Endothelial cell of umbilical vein (primary cell): ENCODE data around the gene TACSTD2. TPM values are rescaled to one million over a fixed set of nuclear protein-coding genes. Genes with fewer than 3 reads are reported as not detected.
"Not testable (repeated sequence)": the region's sequence is repeated elsewhere in the genome, so short reads cannot be mapped to it uniquely, and the experiment has no call there.

ENCODE experiments used
- BruUV-seq: library from RNA; stranded (reverse); fragments of 400-500 nt; replicated peaks from 2 replicates; lab custom pipeline; 2021; lab: Mats Ljungman, UMichigan
- CTCF ChIA-PET: fragments of 300-600, 350-600 bp; sonication (Branson Sonifier 250); formaldehyde crosslinking; loops from one replicate; lab custom pipeline; 2021; ENCODE audit warnings: antibody characterized with exemption, inconsistent platforms; lab: Charles Lee
- POLR2A ChIA-PET: fragments of 300-600, 350-600 bp; sonication (Branson Sonifier 250); formaldehyde crosslinking; loops from one replicate; lab custom pipeline; 2021; ENCODE audit warnings: antibody characterized with exemption, inconsistent platforms; lab: Charles Lee
- DNase-seq: peaks from one replicate; pipeline ENCODE4 v3.0.0-alpha.2; 2011; ENCODE audit warnings: low read depth, low spot score
- FAIRE-seq: peaks from 2 replicates; lab custom pipeline; 2011; peaks lifted over from hg19 to GRCh38; lab: Jason Lieb, UNC
- H2AFZ ChIP-seq: 2 replicates; pipeline ENCODE4 v1.6.0; 2012; ENCODE audit warnings: low read depth, low read length, control low read depth, inconsistent platforms
- H3K27ac ChIP-seq: 2 replicates; pipeline ENCODE4 v1.5.1; 2011; ENCODE audit warnings: low read depth, mild to moderate bottlenecking, control low read depth, low read length, moderate library complexity; ENCODE audit not compliant: insufficient read depth
- H3K27me3 ChIP-seq, 2 experiments: 2 replicates each; pipeline versions ENCODE4 v1.6.0 to v1.6.1; 2011; ENCODE audit warnings: low read length in 2 of 2, mixed read lengths in 1 of 2; ENCODE audit not compliant: control insufficient read depth in 2 of 2, insufficient read depth in 2 of 2
- H3K36me3 ChIP-seq, 2 experiments: 2 replicates in 1 of 2; 3 replicates in 1 of 2; pipeline ENCODE4 v1.5.1; 2011; ENCODE audit warnings: low read length in 2 of 2, mild to moderate bottlenecking in 1 of 2, moderate library complexity in 1 of 2; ENCODE audit not compliant: control insufficient read depth in 2 of 2, insufficient read depth in 2 of 2; ENCODE audit errors: extremely low read depth in 1 of 2
- H3K4me1 ChIP-seq: 3 replicates; pipeline ENCODE4 v1.5.1; 2011; ENCODE audit warnings: mild to moderate bottlenecking, low read length; ENCODE audit not compliant: control insufficient read depth, insufficient read depth; ENCODE audit errors: extremely low read depth
- H3K4me2 ChIP-seq: 2 replicates; pipeline ENCODE4 v1.6.1; 2011; ENCODE audit warnings: low read length, control low read depth, mixed read lengths; ENCODE audit not compliant: insufficient read depth
- H3K4me3 ChIP-seq, 3 experiments: fragments of 200-600 bp in 1 of 3; sonication (generic), shearing (Covaris generic) in 1 of 3; replicated peaks in 1 of 3; 2 replicates each; pipeline ENCODE4 v1.5.1; 2011 to 2016; ENCODE audit warnings: control low read depth in 3 of 3, low read length in 3 of 3, mild to moderate bottlenecking in 2 of 3, inconsistent platforms in 1 of 3, low read depth in 1 of 3, moderate library complexity in 1 of 3; ENCODE audit not compliant: insufficient read depth in 1 of 3
- H3K79me2 ChIP-seq: 2 replicates; pipeline ENCODE4 v1.6.0; 2012; ENCODE audit warnings: low read length, inconsistent platforms; ENCODE audit not compliant: control insufficient read depth, insufficient read depth
- H3K9ac ChIP-seq: replicated peaks from 2 replicates; pipeline ENCODE3; 2011; ENCODE audit warnings: low read length, control low read depth; ENCODE audit not compliant: insufficient read depth; ENCODE audit errors: extremely low read depth
- H3K9me1 ChIP-seq: replicated peaks from 3 replicates; pipeline ENCODE4 v1.6.0; 2011; ENCODE audit warnings: mild to moderate bottlenecking, low read length; ENCODE audit not compliant: control insufficient read depth, insufficient read depth; ENCODE audit errors: extremely low read depth
- H3K9me3 ChIP-seq: replicated peaks from 2 replicates; pipeline ENCODE4 v1.5.1; 2012; ENCODE audit warnings: low read length, inconsistent platforms; ENCODE audit not compliant: control insufficient read depth, insufficient read depth
- H4K20me1 ChIP-seq: replicated peaks from 2 replicates; pipeline ENCODE3; 2011; ENCODE audit warnings: mild to moderate bottlenecking, low read length; ENCODE audit not compliant: control insufficient read depth, insufficient read depth; ENCODE audit errors: extremely low read depth
- EZH2 ChIP-seq: IDR thresholded peaks from 2 replicates; pipeline ENCODE4 v1.6.1; 2012; ENCODE audit warnings: borderline replicate concordance, low read depth, mild to moderate bottlenecking, moderate library complexity, low read length, inconsistent platforms; ENCODE audit not compliant: severe bottlenecking
- FOS ChIP-seq: IDR thresholded peaks from 2 replicates; pipeline ENCODE4 v1.6.1; 2011; ENCODE audit warnings: mild to moderate bottlenecking, low read length, moderate library complexity, borderline replicate concordance; ENCODE audit not compliant: insufficient read depth
- GATA2 ChIP-seq: IDR thresholded peaks from 2 replicates; pipeline ENCODE4 v1.7.0; 2011; ENCODE audit warnings: low read depth, mild to moderate bottlenecking, moderate library complexity, mixed read lengths, low read length; ENCODE audit not compliant: insufficient read length, insufficient read depth
- JUN ChIP-seq: IDR thresholded peaks from 2 replicates; pipeline ENCODE4 v1.6.1; 2011; ENCODE audit warnings: borderline replicate concordance, low read depth; ENCODE audit not compliant: insufficient read length, insufficient read depth
- MYC ChIP-seq: IDR thresholded peaks from one replicate; pipeline ENCODE4 v1.6.1; 2011; ENCODE audit warnings: mild to moderate bottlenecking, low read depth, low read length
- POLR2A ChIP-seq: IDR thresholded peaks from 2 replicates; pipeline ENCODE4 v1.6.1; 2012; ENCODE audit warnings: low read depth, mild to moderate bottlenecking, control low read depth, low read length
- POLR2AphosphoS5 ChIP-seq: IDR thresholded peaks from 2 replicates; pipeline ENCODE4 v1.6.1; 2012; ENCODE audit warnings: low read depth, mild to moderate bottlenecking, control low read depth, low read length, moderate library complexity; ENCODE audit not compliant: insufficient read depth
- dilution Hi-C: fragments of 300-500 bp; cut with MboI; formaldehyde crosslinking; loops from one replicate; pipeline ENCODE4 v1.15.0; 2019; ENCODE audit warnings: low sequenced_read_pairs; ENCODE audit not compliant: extremely low pct_ligation_motif_present
- intact Hi-C: fragments of 100-400 bp; cut with micrococcal nuclease; formaldehyde crosslinking; loops from one replicate; pipeline ENCODE4 v1.10.0; 2022
- polyA plus RNA-seq, 4 experiments: library from polyadenylated mRNA; depleted of rRNA in 3 of 4; stranded (reverse) in 3 of 4; unstranded in 1 of 4; fragments of >200 nt; gene quantifications; 2 replicates each; pipeline versions ENCODE4 v1.2.1 to v1.2.3, GENCODE V29; 2011 to 2012; ENCODE audit warnings: missing spikeins in 1 of 4
- total RNA-seq: library from RNA; stranded (reverse); gene quantifications from 2 replicates; pipeline ENCODE4 v1.2.3, GENCODE V29; 2021
- TF ChIP-seq, protein P1 (sequence below), 2 donors: IDR thresholded peaks; 1 replicate in 1 of 2; 2 replicates in 1 of 2; pipeline ENCODE4 v1.5.1; 2011; ENCODE audit warnings: low read length in 2 of 2, mild to moderate bottlenecking in 2 of 2, moderate library complexity in 2 of 2, control low read depth in 1 of 2, inconsistent platforms in 1 of 2, low read depth in 1 of 2; ENCODE audit not compliant: insufficient read depth in 1 of 2; ENCODE audit errors: extremely low read depth in 1 of 2
- TF ChIP-seq, protein P2 (sequence below): IDR thresholded peaks from 2 replicates; pipeline ENCODE4 v1.6.1; 2011; ENCODE audit not compliant: insufficient read depth, insufficient read length

The TACSTD2 gene
- total and polyA plus RNA-seq, 2 donors (not counting 3 experiments of a cell fraction or from before 2014, with no cell fraction given), result 30.7 to 43.3 TPM

DNA sequence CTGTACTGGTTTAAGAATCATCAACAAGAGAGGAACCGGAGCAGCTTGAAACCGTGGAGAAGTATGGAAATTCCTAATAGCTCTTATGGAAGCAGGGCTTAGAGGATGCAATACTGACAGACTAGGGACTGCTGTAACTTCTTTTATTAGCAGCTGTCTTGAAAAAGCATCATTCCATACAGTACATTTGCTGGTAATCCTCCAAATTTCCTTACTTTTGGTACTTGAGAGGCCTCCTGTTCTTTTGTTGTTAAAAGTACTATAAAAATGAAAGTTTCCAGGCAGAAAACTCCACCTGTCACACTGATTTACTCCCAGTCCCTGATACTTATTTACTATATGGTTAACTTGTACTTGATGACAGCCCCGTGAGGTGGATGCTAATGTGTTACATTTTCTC is 38.2 kb downstream of the TACSTD2 start:
- ChIA-PET POLR2A (no interaction called here), CTCF (interaction anchor here (1.0 to 2.4 kb wide), 2 partner anchors 11 to 114 kb away, joined by 4 to 13 read pairs; no protein-coding TSS in a partner anchor)
- Histone ChIP-seq H3K36me3 (no peaks in the 10 kb centered on the region), H4K20me1 (no peaks in the 10 kb centered on the region), H3K9ac (no peak overlapping the region), H3K4me2 (no peak overlapping the region), H3K9me1 (no peaks in the 10 kb centered on the region), H3K4me1 (no peaks in the 10 kb centered on the region), H2AFZ (no peak overlapping the region), H3K4me3 (no peak overlapping the region), H3K27me3 (no peaks in the 10 kb centered on the region), H3K79me2 (no peaks in the 10 kb centered on the region), H3K9me3 (no peaks in the 10 kb centered on the region), H3K27ac (no peak overlapping the region)
- FAIRE-seq (no peak), DNase-seq (no peak)
- TF ChIP-seq POLR2A, result no peak
- no peak for TF ChIP-seq EZH2
- no peak for TF ChIP-seq MYC
- TF ChIP-seq JUN, result no peak
- no peak for TF ChIP-seq FOS
- TF ChIP-seq, protein P1, sequence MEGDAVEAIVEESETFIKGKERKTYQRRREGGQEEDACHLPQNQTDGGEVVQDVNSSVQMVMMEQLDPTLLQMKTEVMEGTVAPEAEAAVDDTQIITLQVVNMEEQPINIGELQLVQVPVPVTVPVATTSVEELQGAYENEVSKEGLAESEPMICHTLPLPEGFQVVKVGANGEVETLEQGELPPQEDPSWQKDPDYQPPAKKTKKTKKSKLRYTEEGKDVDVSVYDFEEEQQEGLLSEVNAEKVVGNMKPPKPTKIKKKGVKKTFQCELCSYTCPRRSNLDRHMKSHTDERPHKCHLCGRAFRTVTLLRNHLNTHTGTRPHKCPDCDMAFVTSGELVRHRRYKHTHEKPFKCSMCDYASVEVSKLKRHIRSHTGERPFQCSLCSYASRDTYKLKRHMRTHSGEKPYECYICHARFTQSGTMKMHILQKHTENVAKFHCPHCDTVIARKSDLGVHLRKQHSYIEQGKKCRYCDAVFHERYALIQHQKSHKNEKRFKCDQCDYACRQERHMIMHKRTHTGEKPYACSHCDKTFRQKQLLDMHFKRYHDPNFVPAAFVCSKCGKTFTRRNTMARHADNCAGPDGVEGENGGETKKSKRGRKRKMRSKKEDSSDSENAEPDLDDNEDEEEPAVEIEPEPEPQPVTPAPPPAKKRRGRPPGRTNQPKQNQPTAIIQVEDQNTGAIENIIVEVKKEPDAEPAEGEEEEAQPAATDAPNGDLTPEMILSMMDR (IDR thresholded peaks at IDR 0.05; ENCODE audit: extremely low read depth in 1 of 2, insufficient read depth in 1 of 2, low read depth in 1 of 2, low read length in 2 of 2), result no peak
- TF ChIP-seq POLR2AphosphoS5, result no peak
- TF ChIP-seq, protein P2, sequence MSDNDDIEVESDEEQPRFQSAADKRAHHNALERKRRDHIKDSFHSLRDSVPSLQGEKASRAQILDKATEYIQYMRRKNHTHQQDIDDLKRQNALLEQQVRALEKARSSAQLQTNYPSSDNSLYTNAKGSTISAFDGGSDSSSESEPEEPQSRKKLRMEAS, result no peak
- TF ChIP-seq GATA2, result no peak
- dilution Hi-C loops (no loop called here), intact Hi-C loops (no loop called here)
- no TSS peak for BruUV-seq

DNA sequence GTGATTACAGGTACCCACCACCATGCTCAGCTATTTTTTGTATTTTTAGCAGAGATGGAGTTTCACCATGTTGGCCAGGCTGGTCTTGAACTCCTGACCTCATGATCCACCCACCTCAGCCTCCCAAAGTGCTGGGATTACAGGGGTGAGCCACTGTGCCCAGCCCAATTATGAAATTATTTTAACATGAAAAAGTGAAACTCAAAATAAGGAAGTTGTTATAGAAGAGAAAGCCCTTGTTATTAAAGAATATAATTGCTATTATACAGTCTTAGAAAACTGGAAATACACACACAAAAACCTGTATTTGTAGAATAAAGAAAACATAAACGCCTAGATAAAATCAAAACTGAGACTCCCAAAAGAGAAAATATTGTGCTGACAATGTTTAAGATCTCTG is 45.2 kb downstream of the TACSTD2 start:
- H3K4me1 ChIP-seq, CTCF ChIA-PET, H3K9ac ChIP-seq, H3K9me3 ChIP-seq, FAIRE-seq, H4K20me1 ChIP-seq, H3K27ac ChIP-seq, BruUV-seq, H3K4me2 ChIP-seq, DNase-seq, H3K4me3 ChIP-seq, H3K9me1 ChIP-seq, H3K36me3 ChIP-seq, dilution Hi-C loops, POLR2A ChIA-PET, H2AFZ ChIP-seq, intact Hi-C loops, H3K79me2 ChIP-seq, H3K27me3 ChIP-seq: not testable (repeated sequence)
